GM15510 (cell line): Measurements from ENCODE around the gene DCAF5.

ENCODE experiments used
- POLR2A ChIP-seq: IDR thresholded peaks from 3 replicates; pipeline ENCODE4 v1.6.1; 2011; ENCODE audit warnings: borderline replicate concordance; ENCODE audit not compliant: insufficient read length; ENCODE audit errors: extremely low read depth

DCAF5 gene

DNA sequence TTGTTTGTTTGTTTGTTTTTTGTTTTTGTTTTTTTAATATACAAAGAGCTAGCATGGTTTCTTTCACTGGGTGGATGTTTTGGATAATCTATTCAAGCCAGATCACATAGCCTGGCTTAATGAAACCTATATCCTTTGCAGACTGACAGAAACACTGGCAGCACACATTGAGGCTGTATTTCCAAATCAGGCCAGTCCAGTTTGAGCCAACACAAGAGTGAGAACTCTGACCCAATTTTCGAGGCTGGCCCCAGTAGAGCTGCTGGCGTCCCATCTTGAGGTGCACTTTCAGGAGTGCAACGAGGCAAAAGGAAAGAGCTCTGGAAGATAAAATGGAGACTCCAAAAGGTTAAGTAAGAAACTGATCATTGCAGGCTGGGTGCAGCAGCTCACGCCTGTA, 129.9 kb downstream of the DCAF5 start:
- TF ChIP-seq POLR2A, result no peak

DNA sequence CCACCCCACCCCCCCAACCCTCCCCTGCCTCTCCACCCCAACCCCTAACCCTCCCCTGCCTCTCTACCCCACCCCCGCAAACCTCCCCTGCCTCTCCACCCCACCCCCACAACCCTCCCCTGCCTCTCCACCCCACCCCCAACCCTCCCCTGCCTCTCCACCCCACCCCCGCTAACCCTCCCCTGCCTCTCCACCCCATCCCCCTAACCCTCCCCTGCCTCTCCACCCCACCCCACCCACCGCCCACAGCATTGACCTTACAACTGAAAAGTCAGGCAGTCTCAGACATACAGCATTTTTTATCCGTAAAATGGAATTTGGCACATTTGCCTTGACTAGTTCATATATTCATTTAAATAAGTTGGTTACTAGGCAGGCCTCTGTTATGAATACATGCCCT, 135.2 kb downstream of the DCAF5 start:
- no peak for TF ChIP-seq POLR2A

DNA sequence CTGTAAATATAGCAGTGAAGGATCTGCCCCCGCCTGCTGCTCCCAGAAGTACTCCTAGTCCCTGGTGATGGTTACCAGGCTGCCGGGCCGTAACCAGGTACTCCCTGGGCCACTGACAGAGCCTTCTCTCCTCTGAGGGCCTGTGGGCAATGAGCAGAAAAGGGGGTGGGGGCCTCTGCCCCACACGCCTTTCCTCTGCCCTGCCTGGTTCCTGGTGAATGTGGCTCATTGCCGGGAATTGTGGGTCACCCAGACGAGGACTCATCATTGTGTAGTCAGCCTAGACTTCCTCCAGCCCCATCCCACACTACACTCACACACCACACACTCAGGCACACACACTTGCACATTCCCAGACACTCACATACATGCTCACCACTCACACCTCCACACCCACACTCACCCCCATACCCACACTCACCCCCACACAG, 138.1 kb downstream of the DCAF5 start:
- TF ChIP-seq POLR2A, result no peak

DNA sequence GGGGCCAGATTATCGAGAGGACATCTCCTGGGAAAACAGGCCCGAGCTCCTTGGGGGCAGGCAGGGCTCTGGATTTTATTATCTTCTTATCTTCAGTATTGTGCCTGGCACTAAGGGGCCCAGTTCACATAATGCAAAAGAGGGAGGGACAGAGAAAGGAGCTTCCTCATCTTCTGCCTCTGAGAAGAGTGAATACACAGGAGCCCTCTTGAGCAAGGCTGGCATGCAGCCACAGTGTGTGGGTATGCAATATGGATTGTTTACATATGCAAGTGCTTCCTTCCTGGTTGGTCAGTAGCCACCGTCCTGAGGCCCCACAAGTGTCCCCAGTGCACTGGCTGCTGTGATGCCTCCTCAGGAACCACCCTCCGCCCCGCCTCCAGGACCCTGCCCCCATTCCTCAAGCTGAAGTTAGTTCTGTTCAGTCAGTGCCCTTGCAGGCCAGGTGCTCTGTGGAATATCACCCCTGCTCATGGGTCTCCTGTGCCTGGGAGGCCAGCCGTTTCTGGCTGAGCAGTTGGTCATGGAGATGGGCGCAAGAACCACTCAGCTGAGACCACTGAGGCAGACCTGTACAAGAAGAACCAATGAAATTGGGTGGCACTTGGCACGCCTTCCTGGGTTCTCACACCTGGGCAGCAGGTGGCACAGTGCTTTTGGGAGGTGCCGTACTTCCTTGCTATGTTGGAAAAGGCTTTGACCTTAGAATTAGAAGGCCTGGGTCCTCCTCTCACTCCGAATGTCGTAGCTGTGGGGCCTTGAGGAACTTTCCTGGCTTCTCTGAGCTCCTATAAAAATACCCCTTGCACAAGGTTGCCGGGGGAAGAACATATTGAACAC, 138.8 kb downstream of the DCAF5 start:
- TF ChIP-seq POLR2A, result no peak

DNA sequence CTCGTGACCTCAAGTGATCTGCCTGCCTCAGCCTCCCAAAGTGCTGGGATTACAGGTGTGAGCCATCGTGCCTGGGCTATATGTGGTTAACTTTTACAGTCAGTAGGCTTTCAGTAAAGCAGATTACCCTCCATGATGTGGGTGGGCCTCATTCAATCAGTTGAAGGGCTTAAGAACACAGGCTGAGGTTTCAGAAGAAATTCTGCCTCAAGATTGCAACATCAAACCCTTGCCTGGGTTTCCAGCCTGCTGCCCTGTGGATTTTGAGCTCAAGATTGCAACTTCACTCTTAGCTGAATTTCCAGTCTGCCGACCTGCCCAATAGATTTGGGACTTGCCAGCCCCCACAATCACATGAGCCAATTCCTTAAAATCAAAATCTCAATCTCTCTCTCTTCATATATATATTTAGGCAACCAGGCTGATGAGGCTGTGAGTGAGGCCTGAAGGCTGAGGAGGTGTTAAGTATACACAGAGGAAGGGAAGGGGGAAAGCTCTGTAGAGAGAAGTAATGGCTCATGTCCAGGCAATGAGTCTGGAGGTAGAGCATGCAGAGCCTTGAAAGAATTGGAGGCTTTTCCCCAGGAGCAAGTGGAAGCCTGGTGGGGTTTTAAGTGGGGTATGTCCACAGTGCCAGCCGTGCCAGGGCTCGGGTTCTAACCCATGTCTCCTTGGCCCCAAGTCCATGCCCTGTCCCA, 140.5 kb downstream of the DCAF5 start:
- no peak for TF ChIP-seq POLR2A

DNA sequence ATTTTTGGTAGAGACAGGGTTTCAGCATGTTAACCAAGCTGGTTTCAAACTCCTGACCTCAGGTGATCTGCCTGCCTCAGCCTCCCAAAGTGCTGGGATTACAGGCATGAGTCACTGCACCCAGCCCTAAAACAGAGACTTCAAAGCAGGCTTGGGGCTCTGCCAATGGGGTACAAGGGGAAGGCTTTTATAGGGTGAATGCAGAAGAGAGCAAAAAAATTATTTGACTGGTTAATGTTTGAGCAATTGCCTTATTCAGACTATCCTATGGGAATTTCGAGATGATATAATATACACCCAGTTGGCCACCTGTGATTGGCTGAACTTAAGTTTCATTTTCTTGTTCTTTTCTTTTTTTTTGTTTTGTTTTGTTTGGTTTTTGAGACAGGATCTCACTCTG, 142.3 kb downstream of the DCAF5 start:
- no peak for TF ChIP-seq POLR2A

DNA sequence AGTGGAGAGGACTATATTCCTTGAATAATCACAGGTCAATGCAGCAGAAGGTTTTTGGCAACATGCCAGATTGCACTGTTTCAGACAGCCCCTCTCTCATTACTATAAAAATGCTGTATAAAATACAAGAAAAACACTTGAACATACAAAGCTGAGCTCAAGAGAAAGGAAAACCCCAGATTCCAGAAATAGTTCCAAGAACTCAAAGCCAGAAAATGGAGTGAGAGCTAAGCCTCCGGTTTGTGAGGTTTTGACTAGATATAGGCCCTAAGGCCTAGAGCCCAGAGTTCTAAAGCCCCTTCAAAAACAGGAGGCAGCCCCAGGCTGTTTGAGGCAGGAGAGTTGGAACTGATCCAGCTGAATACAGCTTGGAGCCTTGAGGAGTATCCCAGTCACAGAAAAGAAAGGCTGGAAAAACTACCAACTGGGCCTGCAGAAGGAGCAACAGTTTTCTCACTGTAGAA, 144.5 kb downstream of the DCAF5 start:
- no peak for TF ChIP-seq POLR2A

DNA sequence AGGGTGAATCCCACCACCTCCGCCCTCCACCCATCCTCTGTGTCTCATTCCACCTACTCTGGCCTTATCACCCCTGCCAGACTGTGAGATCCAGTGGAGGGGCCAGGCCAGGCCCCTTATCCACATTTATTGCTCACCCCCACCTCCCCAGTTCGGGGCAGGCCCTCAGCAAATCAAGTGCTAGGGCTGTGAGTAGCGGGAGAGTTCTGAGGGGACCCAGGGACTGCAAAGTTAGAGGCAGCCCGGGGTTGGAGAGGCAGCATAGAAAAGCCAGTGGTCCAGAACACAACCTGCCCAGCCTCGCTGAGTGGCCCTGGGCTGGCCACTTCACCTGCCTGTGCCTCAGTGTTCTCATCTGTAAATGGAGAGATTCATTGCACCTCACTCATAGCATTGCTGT, 146.6 kb downstream of the DCAF5 start:
- no peak for TF ChIP-seq POLR2A

DNA sequence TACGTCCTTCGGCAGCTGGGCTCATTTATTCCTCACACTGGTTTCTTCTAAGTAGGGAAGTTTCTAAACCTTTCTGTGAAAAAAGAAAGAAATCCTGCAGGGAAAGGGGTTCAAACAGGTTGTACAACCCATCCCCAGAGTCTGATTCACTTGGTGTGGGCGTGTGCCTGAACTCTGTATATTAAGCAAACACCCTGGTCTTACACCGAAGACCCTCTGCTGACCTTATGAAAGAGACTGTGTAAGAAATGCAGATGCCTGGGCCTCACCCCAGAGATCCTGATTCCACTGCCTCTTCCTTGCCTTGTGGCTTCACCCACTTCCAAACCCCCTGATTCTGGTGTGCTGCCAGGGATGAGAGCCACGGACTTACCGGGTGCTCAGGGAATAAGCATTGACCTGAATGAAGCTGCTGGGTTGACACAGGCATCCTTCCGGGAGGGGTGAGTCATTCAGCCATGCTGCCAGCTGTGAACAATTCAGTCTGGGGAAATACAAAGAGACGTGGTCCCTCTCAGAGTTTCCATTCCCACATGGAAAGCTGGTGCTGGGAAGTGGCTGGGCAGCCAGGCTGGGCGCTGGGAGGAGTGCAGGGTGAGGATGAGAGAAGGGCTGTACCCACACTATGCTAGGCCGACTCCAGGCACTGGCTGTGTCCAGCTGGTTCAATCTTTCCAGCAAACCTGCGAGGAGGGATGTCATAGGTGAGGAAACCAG, 147.3 kb downstream of the DCAF5 start:
- TF ChIP-seq POLR2A, result no peak

DNA sequence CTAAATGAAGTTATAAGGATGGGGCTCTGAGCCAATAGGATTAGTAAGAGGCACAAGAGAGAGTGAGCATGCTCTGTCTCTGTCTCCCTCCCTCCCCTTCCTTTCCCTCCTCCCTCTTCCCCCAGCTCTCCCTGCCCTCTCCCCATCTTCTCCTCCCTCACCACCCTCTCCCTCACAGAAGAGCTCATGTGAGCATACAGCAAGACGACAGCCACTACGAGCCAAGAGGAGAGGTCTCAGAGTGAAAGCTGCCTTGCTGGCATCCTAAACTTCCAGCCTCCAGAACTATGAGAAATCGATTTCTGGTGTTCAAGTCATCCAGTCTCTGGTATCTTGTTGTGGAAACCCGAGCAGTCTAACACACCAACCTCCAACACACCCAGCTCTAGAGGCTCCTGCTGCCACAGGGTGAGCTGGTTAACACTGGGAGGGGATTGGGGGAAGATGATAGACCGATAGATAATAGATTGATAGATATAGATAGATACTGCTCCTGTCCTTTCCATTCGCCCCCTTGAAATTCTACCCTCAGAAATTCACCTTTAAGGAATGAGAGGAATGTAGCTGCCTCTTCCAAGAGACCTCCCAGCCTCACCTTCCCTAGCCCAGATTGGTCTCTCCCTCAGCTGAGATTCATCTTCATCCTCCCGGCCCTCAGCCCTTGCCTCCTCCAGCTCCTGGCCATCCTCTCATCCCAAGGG, 148.0 kb downstream of the DCAF5 start:
- no peak for TF ChIP-seq POLR2A

DNA sequence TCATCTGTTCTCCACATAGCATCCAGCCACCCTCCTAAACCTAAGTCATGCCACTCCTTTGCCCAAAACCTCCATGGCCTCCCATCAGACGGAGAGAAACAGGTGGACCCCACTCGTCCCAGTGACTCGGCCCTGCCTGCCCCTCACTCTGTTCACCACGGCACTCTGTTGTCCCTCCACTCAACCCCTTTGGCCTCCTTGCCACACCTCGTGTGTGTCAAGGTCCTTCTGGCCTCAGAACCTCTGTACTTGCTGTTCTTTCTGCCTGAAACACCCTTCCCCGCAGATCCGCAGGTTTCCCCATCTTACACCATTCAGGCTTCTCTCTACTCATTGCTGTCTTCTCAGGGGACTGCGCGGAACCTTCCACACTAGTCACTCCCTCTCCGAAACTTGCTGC, 149.3 kb downstream of the DCAF5 start:
- no peak for TF ChIP-seq POLR2A

DNA sequence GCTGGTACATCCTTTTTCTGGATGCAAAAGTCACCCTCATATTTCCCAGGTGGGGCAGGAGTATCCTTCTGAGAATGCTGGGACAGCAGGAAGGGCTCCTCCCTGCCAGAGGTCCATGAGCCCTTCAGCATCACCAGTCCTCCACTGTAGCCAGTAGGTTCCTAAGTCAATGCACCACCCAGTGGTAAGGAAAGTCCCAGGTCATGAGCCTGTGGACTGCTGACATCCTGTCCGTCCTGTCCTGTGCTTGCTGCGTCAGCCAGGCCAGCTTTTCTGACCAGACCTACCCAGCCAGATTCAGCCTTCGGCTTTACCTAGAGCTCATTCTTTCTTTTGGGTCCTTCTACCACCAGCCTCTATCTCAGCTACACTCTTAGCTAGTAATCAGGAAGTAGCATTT, 150.8 kb downstream of the DCAF5 start:
- no peak for TF ChIP-seq POLR2A

DNA sequence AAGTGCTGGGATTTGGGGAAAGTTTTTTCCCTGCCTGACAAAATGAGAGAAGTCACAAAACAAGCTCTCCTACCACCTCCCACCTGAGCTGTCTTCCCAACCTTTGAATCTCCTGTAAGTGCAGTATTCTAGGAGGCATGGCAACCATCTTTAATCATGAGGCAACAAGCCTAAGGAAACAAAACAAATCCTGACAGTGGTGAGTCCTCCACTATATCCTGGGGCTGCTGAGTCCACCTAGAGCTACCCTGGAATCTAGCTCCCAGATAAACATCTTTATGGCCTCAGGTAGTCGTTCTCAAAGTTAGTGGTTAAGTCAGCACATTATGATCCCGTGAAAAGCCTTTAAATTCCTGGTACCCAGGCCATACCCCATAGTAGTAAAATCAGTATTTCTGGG, 151.5 kb downstream of the DCAF5 start:
- no peak for TF ChIP-seq POLR2A
